IPS-NIHi7 (cell line): ENCODE results near the gene SLC25A34.
"Not testable (repeated sequence)": the region's sequence is repeated elsewhere in the genome, so short reads cannot be mapped to it uniquely, and the experiment has no call there.

Source experiments
- DNase-seq: peaks from one replicate; pipeline ENCODE4 v3.0.0; 2012; ENCODE audit warnings: mixed read lengths; ENCODE audit errors: extremely low spot score

The SLC25A34 gene

DNA sequence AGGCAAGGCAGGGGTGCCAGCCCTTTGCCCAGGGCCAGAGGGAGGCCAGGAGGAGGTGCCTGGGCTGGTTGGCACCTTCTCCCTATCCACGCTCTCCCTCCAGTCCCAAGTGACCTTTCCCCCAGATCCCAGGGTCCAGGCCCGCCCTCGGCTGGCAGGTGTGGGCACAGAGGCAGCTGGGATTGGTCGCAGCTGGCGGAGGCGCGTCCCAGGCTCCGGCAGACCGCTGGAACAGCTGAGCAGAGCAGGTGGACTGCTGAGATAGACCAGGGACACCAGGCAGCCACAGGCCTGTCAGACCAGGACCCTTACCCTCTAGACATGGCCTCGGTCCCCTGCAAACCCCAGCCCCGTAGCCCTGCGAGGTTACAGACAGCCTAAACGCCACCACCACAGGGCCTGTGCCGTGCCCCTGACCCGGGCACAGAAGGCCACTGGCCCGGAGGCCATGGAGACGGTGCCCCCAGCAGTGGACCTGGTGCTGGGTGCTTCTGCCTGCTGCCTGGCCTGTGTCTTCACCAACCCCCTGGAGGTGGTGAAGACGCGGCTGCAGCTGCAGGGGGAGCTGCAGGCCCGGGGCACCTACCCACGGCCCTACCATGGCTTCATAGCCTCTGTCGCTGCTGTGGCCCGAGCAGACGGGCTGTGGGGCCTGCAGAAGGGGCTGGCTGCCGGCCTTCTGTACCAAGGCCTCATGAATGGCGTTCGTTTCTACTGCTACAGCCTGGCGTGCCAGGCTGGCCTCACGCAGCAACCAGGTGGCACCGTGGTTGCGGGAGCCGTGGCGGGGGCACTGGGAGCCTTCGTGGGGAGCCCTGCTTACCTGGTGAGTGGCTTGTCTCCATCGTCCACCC is at the start of gene SLC25A34:
SLC25A34 (plus strand) TSS at position 221 of the 854 bp plus-strand sequence; CDS start at position 449, 228 bp downstream.
- DNase-seq, result peak; percentile 62

DNA sequence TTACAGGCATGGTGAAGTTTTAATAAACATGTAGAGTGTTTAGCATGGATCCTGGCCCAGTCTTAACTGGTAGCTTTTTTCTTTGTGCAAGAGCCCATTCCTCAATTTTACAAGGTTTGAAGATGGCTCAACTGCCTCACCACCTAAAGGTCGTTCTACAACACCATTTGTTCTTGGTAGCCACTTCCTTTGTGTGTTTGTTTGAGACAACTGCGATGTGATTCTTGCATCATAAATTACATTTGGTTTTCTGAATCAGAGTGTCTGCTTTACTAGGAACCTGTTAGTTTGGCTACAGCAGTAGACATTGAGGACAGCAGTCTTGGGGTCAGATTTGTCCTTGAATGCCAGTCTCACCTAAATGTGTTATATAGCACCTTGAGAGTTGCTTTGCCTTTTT is 48.6 kb upstream of the SLC25A34 start:
- no peak for DNase-seq

DNA sequence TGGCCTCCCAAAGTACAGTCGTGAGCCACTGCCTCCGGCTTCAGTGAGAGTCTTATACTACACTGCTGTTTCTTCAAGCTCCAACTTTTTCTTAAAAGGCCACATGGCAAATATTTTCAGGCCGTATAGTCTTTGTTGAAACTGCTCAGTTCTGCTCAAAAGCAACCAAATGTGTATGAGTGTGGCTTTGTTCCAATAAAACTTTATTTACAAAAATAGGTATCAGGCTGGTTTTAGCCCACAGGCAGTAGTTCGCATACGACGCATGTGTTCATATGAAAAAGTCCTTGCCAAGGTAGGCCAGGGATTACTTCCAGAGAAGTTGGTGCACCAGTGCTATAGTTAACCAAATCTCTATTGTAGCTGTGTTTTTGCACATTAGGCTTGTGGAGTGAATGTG is 45.7 kb upstream of the SLC25A34 start:
- no peak for DNase-seq

DNA sequence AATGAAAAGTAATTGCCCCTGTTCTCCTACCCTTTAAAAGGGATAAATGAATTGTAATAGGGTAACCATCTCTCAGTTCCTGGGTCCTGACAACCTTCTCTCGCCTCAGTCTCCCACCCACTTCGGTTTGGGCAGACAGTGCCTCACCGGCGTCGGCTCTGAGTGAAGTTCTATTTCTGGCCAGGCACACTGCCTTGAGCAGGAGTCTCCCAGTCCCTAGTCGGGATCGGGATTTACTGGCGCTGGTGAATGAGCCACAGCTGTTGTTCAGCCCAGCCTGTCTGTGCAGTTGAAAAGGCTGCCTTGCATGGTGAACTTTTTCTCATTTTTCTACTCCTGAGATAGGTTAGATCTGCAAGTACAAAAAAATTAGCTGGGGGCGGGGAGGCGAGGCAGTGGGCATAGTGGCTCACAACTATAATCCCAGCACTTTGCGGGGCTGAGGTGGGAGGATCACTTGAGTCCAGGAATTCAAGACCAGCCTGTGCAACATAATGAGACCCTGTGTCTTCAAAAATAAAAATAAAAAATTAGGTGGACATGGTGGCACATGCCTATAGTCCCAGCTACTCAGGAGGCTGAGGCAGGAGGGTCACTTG is 44.5 kb upstream of the SLC25A34 start:
- DNase-seq, result no peak

DNA sequence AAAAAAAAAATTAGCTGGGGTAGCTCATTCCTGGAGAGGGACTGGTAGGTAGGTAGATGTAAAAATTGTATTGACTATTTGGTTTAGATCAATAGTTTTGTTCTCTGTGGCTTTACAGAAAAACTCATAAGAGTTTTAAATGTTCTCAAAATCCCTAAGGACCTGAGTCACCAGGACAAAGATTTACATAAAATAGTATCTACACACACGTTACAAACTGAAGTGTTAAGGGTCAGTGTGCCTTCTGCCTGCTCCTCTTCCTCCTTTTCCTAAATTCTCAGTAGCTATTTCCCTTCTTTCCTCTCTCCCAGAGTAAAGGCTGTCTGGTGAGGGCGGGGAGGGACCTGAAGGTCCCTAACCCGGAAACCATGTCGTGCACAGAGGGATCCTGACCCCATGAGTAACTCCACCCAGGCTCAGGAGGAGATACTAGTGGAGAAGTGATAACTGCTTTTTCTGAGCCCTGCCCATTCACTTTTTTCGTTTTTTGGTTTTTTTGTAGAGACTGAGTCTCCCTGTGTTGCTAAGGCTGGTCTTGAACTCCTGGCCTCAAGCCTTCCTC is 43.9 kb upstream of the SLC25A34 start:
- no peak for DNase-seq

DNA sequence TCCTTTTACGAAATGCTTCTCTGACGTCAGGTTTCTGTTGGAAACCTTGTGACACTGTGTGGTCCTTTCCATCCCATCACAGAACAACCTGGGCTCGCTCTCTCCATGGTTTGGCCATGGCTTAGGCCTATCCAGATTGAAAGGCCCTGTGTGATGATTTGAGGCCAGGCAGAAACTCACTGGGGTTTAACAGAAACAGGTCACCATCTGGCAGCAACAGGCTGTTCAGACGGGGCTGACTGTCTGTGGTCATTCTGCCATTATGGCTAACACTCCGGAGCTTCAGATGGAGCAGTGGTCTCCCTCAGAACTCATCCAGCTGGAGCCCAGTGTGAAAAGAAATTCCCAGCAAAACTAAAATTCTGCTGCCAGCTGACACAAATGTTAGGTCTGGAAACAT is 42.7 kb upstream of the SLC25A34 start:
- DNase-seq, result no peak

DNA sequence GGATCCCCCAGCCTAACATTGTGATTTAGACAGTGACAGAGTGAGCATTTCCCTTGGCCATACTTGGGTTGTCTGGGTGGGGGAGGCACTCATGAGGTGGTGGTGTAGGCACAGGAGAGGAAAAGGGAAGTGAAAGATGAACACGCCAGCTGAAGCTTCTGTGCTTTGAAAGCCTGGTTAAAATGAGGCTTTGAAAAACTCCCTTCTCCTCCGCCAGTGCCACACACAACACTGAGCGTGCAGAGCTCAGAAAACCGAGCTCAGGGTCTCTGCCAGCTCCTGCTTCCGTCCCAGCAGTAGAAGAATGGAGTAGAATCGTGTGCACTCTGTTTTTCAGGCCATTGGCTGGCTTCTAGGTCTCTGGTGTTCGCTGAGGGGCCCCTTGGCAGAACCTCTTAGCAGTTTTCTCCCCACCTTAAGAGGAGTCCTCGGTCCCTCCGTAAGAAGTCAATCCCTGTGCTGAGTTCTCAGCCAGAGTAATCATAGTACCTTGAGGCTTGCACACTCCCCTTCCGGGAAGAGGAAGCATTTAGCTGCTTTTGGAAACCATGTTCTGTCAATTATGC is 39.0 kb upstream of the SLC25A34 start:
- no peak for DNase-seq

DNA sequence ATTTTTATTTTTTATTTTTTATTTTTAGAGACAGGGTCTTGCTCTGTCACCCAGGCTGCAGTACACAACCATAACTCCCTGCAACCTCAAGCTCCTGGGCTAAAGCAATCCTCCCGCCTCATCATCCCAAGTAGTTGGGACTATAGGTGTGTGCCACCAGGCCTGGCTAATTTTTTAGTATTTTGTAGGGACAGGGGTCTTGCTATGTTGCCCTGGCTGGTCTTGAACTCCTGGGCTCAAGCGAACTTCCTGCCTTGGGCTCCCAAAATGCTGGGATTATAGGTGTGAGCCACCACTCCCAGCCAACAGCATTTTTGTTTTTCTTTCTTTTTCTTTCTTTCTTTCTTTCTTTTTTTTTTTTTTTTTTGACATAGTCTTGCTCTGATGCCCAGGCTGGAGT is 37.9 kb upstream of the SLC25A34 start:
- DNase-seq, result no peak

DNA sequence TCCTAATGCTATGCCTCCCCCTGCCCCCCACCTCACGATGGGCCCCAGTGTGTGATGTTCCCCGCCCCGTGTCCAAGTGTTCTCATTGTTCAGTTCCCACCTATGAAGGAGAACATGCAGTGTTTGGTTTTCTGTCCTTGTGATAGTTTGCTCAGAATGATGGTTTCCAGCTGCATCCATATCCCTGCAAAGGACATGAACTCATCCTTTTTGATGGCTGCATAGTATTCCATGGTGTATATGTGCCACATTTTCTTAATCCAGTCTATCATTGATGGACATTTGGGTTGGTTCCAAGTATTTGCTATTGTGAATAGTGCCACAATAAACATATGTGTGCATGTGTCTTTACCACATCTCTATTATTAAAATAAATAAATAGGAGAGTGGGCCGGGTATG is 36.7 kb upstream of the SLC25A34 start:
- DNase-seq, result not testable (repeated sequence)

DNA sequence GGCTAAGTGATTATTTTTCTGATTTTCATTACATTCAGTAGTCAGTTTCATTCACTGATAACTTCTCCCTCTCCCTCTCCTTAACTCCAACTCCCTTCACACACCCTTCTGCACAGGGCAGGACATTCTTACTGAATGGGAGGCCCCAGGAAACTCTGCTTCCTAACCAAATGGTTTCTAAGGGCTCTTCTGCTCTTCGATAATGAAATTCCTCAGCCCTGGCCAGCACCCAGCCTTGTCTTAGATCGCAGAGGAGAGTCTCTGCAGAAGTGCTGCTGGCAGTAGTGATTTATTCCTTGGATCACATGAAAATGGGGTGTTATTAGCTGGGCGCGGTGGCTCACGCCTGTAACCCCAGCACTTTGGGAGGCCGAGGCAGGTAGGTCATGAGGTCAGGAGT is 35.5 kb upstream of the SLC25A34 start:
- DNase-seq, result no peak

DNA sequence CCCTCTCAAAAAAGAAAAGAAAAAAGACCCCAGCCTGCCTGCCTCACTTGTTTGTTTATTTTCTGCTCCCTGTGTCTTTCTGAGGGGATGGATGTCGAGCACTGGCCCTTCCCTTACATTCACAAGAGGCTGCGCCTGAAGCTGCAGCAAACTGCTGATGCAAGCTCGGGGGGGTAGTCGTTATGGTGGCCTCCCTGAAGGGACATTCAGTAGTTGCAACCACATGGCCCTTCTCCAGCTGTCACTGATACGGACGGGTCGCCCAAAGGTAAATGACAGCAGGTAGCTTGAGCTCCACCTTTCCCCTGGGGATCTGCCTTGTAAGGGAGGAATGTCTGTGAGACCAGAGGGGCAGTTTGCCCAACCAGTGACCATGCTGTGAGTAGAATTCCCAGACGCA is 34.3 kb upstream of the SLC25A34 start:
- no peak for DNase-seq

DNA sequence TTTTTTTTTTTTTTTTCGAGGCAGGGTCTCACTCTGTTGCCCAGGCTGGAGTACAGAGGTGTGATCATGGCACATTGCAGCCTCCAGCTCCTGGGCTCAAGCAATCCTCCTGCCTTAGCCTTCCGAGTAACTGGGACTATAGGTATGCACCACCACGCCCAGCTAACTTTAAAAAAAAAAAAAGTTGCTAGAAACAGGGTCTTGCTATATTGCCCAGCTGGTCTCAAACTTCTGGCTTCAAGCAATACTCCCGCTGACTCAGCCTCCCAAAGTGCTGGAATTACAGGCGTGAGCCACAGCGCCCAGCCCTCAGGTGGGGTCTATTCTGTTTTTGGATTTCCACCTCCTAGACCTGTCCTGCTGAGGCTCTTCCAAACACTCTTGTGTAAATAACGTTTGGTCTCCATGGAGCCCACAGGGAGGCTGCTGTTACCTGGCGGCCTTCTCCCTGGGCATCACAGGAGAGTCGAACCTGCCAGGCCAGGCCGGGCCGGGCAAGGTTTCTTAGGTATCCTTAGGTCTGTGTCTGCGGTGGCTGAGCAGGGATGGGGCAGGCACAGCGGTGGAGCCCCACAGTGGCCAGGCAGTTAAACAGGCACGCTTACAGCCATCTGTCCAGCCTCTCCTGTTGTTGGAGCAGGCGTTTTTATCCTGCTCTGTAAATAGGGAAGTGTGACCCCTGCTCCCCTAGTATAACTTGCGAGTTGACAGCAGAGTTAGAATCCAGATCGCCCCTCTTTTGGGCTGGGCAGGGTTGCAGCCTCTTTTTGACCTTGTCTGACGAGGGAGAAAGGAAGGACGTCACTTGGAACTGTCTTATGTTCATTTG is 33.1 kb upstream of the SLC25A34 start:
- DNase-seq, result peak; percentile 67

DNA sequence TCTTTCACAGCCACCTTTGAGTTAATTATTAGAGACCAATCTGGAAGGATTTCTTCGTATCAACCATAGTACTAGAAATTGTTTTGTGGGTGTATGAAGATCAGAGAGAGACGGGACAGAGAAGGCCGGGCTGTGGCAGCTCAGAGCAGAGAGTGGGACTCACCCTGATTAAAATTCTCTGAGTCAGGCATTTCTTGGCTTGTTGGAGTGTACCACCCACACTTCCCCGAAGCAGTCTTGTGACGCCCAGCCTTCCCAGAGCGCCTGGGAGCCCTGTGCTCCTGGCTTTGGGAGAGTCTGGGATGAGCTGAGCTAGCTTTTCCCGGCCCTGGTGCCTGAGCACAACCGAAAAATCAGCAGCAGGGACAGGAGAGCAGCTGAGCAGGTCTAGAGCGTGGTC is 32.5 kb upstream of the SLC25A34 start:
- no peak for DNase-seq

DNA sequence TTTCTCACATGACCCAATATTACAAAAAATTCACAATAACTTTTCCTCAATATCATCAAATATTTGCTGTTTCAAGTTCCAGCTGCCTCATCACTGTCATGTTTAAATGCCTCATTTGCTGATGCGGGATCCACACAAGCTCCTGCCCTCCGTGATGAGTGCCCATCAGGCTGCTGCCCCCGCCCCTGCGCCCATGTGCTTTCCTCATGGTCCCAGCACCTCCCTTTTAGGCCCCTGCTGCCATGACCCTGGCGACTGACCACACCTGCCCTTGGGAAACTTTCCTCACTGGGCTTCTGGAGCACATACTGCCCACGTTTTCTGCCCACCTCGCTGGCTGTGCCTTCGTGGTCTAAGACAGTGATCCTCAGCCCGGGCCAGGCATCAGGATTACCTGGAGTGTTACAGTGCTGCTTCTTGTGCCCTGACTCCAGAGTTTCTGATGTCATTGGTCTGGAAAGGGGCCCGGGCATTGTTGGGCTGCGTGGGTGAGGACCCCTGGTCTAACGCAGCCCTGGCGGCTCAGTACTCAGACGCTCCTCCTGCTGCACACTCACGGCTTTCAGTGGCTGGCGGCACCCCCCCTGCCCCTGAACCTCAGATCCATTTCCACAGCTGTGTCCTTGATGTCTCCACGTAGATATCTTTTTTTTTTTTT is 31.4 kb upstream of the SLC25A34 start:
- no peak for DNase-seq

DNA sequence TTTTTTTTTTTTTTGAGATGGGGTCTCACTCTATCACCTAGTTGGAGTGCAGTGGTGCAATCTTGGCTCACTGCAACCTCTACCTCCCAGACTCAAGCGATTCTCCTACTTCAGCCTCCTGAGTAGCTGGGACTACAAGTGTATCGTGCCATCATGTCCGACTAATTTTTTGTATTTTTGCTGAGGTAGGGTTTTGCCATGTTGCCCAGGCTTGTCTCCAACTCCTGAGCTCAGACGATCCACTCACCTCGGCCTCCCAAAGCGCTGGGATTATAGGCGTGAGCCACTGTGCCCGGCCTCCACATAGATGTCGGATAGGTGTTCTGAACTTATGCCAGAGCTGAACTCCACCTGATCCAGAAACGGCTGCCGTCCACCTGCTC is 30.9 kb upstream of the SLC25A34 start:
- DNase-seq, result no peak

DNA sequence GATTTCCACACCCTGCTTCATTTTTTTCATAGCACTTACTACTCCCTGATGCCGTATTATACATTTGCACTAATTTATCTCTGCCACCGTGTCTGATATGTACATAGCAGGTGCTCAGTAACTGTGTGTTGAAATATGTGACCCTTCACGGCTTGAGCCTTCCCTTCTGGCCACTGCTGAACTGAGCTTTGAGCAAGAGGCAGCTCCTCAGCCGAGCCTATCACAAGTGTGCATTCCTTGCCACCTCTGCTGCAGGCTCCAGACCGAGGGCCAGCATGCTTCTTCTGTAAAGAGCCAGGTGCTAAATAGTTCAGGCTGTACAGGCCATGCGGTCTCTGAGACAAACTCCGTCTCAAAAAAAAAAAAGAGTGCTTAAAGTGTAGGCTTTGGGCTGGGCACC is 29.3 kb upstream of the SLC25A34 start:
- DNase-seq, result no peak

DNA sequence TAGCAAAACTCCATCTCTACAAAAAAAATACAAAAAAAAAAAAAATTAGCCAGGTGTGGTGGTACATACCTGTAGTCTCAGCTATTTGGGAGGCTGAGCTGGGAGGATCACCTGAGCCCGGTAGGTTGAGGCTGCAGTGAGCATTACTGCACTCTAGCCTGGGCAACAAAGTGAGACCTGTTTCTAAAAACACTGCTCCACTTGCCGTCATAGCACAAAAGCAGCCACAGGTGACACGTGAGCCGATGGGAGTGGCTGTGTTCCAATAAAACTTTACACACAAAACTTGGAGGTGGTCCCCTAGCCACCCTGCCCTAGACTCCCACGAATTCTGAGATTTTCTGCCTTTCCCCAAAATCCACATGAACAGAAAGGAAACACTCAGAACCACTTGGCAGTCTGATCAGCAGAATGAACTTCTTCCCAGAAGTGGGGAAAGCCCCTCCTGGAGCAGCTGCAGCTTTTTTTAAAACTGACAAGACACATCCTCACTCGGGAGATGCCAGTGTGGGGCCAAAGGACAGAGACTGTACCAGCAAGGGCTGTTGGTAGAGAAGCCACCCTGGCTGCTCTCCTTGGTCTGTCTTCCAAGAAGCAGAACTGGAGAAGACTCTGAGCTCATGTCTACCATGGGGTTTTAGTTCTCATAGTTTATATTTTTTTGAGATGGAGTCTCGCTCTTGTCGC is 28.7 kb upstream of the SLC25A34 start:
- DNase-seq, result no peak

DNA sequence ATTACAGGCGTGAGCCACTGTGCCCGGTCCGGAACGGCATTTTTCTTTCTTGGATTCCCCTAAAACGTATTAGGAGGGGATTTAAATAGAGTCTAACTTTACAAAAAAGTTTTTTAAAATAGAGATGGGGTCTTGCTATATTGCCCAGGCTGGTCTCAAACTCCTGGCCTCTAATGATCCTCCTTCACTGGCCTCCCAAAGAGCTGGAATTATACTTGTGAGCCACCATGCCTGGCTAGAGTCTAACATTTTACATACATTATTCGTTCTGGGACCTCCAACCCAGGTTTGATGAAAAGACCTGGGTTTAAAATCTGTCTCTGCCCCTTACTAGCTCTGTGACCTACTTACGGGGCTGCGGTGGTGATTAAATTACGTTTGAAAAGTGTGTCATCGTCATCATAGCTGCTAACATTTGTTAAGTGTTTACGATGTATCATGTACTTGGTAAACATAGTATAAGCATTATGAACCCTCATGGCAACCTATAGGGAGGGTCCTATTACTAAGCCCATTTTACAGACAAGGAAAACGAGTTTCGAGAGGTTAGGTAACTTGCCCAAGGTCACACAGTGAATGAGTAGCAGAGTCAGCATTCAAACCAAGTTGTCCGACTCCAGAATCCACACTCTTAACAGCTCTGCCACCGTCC is 27.4 kb upstream of the SLC25A34 start:
- no peak for DNase-seq

DNA sequence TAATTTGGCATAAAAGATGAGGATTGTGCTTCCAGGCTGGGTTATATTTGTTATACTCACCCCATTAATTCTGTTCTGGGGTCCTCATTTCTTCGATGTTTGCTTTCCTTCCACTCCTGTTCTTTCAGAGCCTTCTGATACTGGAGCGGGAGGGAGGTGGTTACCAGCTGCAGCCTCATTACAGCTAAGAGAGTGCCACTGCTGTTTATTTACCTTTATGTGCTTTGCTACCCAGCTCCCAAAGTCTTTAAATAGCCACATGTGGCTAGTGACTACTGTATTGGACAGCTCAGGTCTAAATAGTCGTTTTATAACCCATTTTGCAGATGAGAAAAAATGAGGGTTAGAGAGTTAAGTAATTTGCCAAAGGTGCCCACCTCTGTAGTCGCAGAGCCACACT is 26.8 kb upstream of the SLC25A34 start:
- no peak for DNase-seq

DNA sequence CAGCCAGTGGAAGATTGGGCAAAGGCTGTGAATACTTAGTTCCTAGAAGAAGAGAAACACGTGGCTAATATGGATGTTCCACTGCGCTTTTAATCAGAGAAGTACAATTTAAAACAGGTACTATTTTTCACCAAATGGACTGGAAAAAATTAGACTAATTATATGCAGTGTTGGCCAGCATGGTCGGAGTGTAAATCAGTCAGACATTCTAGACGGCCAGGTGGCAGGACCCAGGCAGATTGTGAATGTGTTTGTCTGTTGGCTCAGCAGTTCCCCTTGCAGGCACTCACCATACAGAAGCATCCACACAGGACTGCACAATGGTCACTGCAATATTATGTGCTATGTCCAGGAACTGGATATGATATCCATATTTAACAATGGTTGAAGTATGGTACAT is 23.9 kb upstream of the SLC25A34 start:
- no peak for DNase-seq
